ENCODE results near the gene APPBP2. TPM values are rescaled to one million over a fixed set of nuclear protein-coding genes. Genes with fewer than 3 reads are reported as not detected.

The APPBP2 gene
- total and polyA plus RNA-seq, 2 donors from 2014 or later = 10.9 to 44.4 TPM

DNA sequence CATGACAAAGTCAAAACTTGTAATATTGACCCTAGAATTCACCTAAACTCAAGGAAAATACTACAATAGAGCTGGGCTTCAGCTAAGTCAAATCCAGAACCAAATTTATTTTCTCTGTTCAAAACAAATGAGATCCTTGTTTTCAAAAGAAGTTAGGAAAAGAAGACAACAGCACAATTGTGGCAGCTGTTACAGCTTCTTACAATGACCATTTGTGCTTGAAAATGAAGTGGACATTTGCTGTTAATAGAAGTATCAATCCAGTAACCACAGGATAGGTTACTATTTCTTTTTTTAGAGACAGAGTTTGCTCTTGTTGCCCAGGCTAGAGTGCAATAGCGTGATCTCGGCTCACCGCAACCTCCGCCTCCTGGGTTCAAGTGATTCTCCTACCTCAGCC, 44.4 kb downstream of the APPBP2 start:
- no peaks in the 10 kb centered on the region for H3K9me3 ChIP-seq (ENCODE audit: control insufficient read depth in 2 of 3, insufficient read depth in 1 of 3, low read length in 3 of 3)
- TF ChIP-seq, protein P1, sequence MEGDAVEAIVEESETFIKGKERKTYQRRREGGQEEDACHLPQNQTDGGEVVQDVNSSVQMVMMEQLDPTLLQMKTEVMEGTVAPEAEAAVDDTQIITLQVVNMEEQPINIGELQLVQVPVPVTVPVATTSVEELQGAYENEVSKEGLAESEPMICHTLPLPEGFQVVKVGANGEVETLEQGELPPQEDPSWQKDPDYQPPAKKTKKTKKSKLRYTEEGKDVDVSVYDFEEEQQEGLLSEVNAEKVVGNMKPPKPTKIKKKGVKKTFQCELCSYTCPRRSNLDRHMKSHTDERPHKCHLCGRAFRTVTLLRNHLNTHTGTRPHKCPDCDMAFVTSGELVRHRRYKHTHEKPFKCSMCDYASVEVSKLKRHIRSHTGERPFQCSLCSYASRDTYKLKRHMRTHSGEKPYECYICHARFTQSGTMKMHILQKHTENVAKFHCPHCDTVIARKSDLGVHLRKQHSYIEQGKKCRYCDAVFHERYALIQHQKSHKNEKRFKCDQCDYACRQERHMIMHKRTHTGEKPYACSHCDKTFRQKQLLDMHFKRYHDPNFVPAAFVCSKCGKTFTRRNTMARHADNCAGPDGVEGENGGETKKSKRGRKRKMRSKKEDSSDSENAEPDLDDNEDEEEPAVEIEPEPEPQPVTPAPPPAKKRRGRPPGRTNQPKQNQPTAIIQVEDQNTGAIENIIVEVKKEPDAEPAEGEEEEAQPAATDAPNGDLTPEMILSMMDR (IDR thresholded peaks at IDR 0.05; ENCODE audit: borderline replicate concordance, extremely low read depth, insufficient read depth) = no peak
- intact Hi-C loops (cut with DNase I) = no loop called here
- FAIRE-seq = no peak
- H3K36me3 ChIP-seq (ENCODE audit: control insufficient read depth in 2 of 3, insufficient read depth in 3 of 3, low read length in 3 of 3) = peaks cover 0 to 3% (median 0%) of the 10 kb centered on the region in 3 donors
- H3K9ac ChIP-seq (ENCODE audit: low read length in 3 of 3) = no peak overlapping the region
- H3K4me1 ChIP-seq (ENCODE audit: control insufficient read depth in 2 of 3, insufficient read depth in 2 of 3, low read depth in 1 of 3, low read length in 3 of 3) = no peaks in the 10 kb centered on the region
- no peak overlapping the region for H3K27ac ChIP-seq (ENCODE audit: low read depth in 2 of 2, low read length in 2 of 2)
- no peak for DNase-seq
- no peaks in the 10 kb centered on the region for H3K27me3 ChIP-seq (ENCODE audit: control insufficient read depth, insufficient read depth, low read length)
- no peak overlapping the region for H3K4me3 ChIP-seq (ENCODE audit: low read length in 3 of 3)

DNA sequence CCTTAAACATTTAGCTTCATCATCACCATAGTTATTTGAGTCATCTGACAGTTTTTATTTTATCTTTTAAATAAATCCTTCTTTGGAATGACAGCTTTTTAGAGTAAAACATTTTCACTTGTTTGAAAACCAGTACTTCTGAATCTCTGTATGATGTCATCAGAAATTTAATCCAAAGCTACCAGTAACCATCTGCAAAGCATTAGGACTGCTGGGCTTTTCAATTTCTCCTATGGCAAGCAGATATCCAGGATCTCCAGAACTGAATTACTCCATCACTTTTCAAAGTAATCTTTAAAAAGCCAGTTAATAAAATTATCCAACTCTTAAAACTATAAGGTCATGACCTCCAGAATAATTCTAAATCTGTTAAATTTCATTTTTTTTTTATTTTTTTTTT, 52.3 kb downstream of the APPBP2 start:
- DNase-seq (no peak), FAIRE-seq (no peak)
- intact Hi-C loops (cut with DNase I) = no loop called here
- Histone ChIP-seq H3K4me1 (ENCODE audit: control insufficient read depth in 2 of 3, insufficient read depth in 2 of 3, low read depth in 1 of 3, low read length in 3 of 3) (peaks cover 0 to 4% (median 0%) of the 10 kb centered on the region in 3 donors), H3K9ac (ENCODE audit: low read length in 3 of 3) (no peak overlapping the region), H3K4me3 (ENCODE audit: low read length in 3 of 3) (no peak overlapping the region), H3K36me3 (ENCODE audit: control insufficient read depth in 2 of 3, insufficient read depth in 3 of 3, low read length in 3 of 3) (no peaks in the 10 kb centered on the region), H3K9me3 (ENCODE audit: control insufficient read depth in 2 of 3, insufficient read depth in 1 of 3, low read length in 3 of 3) (no peaks in the 10 kb centered on the region), H3K27me3 (ENCODE audit: control insufficient read depth, insufficient read depth, low read length) (no peaks in the 10 kb centered on the region), H3K27ac (ENCODE audit: low read depth in 2 of 2, low read length in 2 of 2) (no peak overlapping the region)
- TF ChIP-seq, protein P1 (IDR thresholded peaks at IDR 0.05; ENCODE audit: borderline replicate concordance, extremely low read depth, insufficient read depth) = no peak

GRCh38 chr17:60472449-60472848, 53.6 kb downstream of the APPBP2 start:
- Histone ChIP-seq H3K36me3 (ENCODE audit: control insufficient read depth in 2 of 3, insufficient read depth in 3 of 3, low read length in 3 of 3) (peaks cover 0 to 2% (median 0%) of the 10 kb centered on the region in 3 donors), H3K4me1 (ENCODE audit: control insufficient read depth in 2 of 3, insufficient read depth in 2 of 3, low read depth in 1 of 3, low read length in 3 of 3) (peaks cover 0 to 4% (median 0%) of the 10 kb centered on the region in 3 donors)
- TF ChIP-seq, protein P1 (IDR thresholded peaks at IDR 0.05; ENCODE audit: borderline replicate concordance, extremely low read depth, insufficient read depth) = no peak

GRCh38 chr17:60471451-60471850, 54.6 kb downstream of the APPBP2 start:
- Histone ChIP-seq H3K4me1 (ENCODE audit: control insufficient read depth in 2 of 3, insufficient read depth in 2 of 3, low read depth in 1 of 3, low read length in 3 of 3) (peaks cover 0 to 4% (median 0%) of the 10 kb centered on the region in 3 donors), H3K9me3 (ENCODE audit: control insufficient read depth in 2 of 3, insufficient read depth in 1 of 3, low read length in 3 of 3) (no peaks in the 10 kb centered on the region), H3K9ac (ENCODE audit: low read length in 3 of 3) (no peak overlapping the region), H3K36me3 (ENCODE audit: control insufficient read depth in 2 of 3, insufficient read depth in 3 of 3, low read length in 3 of 3) (peaks cover 0 to 2% (median 0%) of the 10 kb centered on the region in 3 donors), H3K27ac (ENCODE audit: low read depth in 2 of 2, low read length in 2 of 2) (no peak overlapping the region), H3K4me3 (ENCODE audit: low read length in 3 of 3) (no peak overlapping the region), H3K27me3 (ENCODE audit: control insufficient read depth, insufficient read depth, low read length) (no peaks in the 10 kb centered on the region)
- intact Hi-C loops (cut with DNase I) = no loop called here
- DNase-seq (no peak), FAIRE-seq (no peak)
- TF ChIP-seq, protein P1 (IDR thresholded peaks at IDR 0.05; ENCODE audit: borderline replicate concordance, extremely low read depth, insufficient read depth) = no peak

More at GRCh38 chr17:60472449-60472848, 53.6 kb downstream of the APPBP2 start:
- Histone ChIP-seq H3K9ac (ENCODE audit: low read length in 3 of 3) (no peak overlapping the region), H3K4me3 (ENCODE audit: low read length in 3 of 3) (no peak overlapping the region), H3K27me3 (ENCODE audit: control insufficient read depth, insufficient read depth, low read length) (no peaks in the 10 kb centered on the region), H3K9me3 (ENCODE audit: control insufficient read depth in 2 of 3, insufficient read depth in 1 of 3, low read length in 3 of 3) (no peaks in the 10 kb centered on the region), H3K27ac (ENCODE audit: low read depth in 2 of 2, low read length in 2 of 2) (no peak overlapping the region)
- intact Hi-C loops (cut with DNase I) = no loop called here
- no peak for FAIRE-seq
- DNase-seq = no peak
